PFSK-1 (cell line): ENCODE results near the gene MPDZ.

ENCODE experiments used
- FOXP2 ChIP-seq: optimal IDR thresholded peaks from 2 replicates; pipeline ENCODE3; 2011; ENCODE audit warnings: borderline replicate concordance, control low read depth, inconsistent platforms; ENCODE audit not compliant: insufficient read depth; ENCODE audit errors: extremely low read length, extremely low read depth
- POLR2AphosphoS5 ChIP-seq: IDR thresholded peaks from 2 replicates; pipeline ENCODE4 v1.6.1; 2012; ENCODE audit warnings: low read depth, mild to moderate bottlenecking, control low read depth, low read length, moderate library complexity
- REST ChIP-seq, 2 experiments: IDR thresholded peaks; 2 replicates each; pipeline versions ENCODE4 v1.6.1 to v1.8.0; 2011 to 2012; ENCODE audit warnings: low read depth in 2 of 2, low read length in 2 of 2, control low read depth in 1 of 2, inconsistent platforms in 1 of 2, mild to moderate bottlenecking in 1 of 2, moderate library complexity in 1 of 2; ENCODE audit not compliant: insufficient read depth in 1 of 2
- SIN3A ChIP-seq: IDR thresholded peaks from 2 replicates; pipeline ENCODE4 v1.6.1; 2012; ENCODE audit warnings: mild to moderate bottlenecking, low read length, moderate library complexity, borderline replicate concordance; ENCODE audit not compliant: insufficient read depth
- TAF1 ChIP-seq: IDR thresholded peaks from 2 replicates; pipeline ENCODE4 v1.6.1; 2012; ENCODE audit warnings: low read length, control low read depth, borderline replicate concordance; ENCODE audit not compliant: insufficient read depth

MPDZ gene

GRCh38 chr9:13151489-13151888 lies 128.0 kb downstream of the MPDZ start:
- no peak for TF ChIP-seq SIN3A
- no peak for TF ChIP-seq POLR2AphosphoS5
- no peak for TF ChIP-seq TAF1
- no peak for TF ChIP-seq FOXP2

GRCh38 chr9:13149454-13149853 lies 130.0 kb downstream of the MPDZ start:
- TF ChIP-seq REST (IDR thresholded peaks at IDR 0.05; ENCODE audit: insufficient read depth in 1 of 2, low read depth in 2 of 2, low read length in 2 of 2) (no peak), FOXP2 (no peak), POLR2AphosphoS5 (no peak), TAF1 (no peak), SIN3A (no peak)

- TF ChIP-seq TAF1 = no peak
- TF ChIP-seq SIN3A = no peak
- TF ChIP-seq POLR2AphosphoS5 = no peak
- TF ChIP-seq REST (IDR thresholded peaks at IDR 0.05; ENCODE audit: insufficient read depth in 1 of 2, low read depth in 2 of 2, low read length in 2 of 2) = no peak
- no peak for TF ChIP-seq FOXP2
These were observed 132.7 kb downstream of the MPDZ start for GRCh38 chr9:13146840-13147239.

GRCh38 chr9:13145340-13145739 lies 134.2 kb downstream of the MPDZ start:
- no peak for TF ChIP-seq POLR2AphosphoS5
- no peak for TF ChIP-seq TAF1
- no peak for TF ChIP-seq REST (IDR thresholded peaks at IDR 0.05; ENCODE audit: insufficient read depth in 1 of 2, low read depth in 2 of 2, low read length in 2 of 2)
- TF ChIP-seq FOXP2 = no peak
- TF ChIP-seq SIN3A = no peak

GRCh38 chr9:13144166-13144775 lies 135.2 kb downstream of the MPDZ start:
- TF ChIP-seq POLR2AphosphoS5 = no peak
- TF ChIP-seq SIN3A = no peak
- TF ChIP-seq FOXP2 = no peak
- no peak for TF ChIP-seq TAF1
- TF ChIP-seq REST (IDR thresholded peaks at IDR 0.05; ENCODE audit: insufficient read depth in 1 of 2, low read depth in 2 of 2, low read length in 2 of 2) = no peak
